Measurements from ENCODE around the gene ZFC3H1.

ZFC3H1 gene

DNA sequence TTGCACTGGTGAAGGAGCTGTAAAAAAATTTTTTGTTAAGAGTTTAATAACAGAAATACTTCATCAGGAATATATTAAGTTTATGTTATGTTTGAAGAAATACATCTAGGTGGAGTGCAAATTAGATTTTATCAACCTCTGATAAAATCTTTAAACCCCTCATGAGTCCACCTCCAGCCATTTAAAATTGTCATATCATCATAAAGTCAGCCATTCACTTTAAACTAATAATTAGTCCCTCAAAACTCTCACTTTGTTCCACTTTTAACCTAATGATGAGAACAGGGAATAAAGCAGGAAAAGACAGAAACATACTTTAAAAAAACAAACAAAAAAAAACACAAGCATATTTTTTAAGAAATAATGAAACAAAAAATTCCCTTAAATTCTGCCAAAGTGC is 25.1 kb downstream of the ZFC3H1 start:
- no peak for DNase-seq (ENCODE audit: low read depth)

DNA sequence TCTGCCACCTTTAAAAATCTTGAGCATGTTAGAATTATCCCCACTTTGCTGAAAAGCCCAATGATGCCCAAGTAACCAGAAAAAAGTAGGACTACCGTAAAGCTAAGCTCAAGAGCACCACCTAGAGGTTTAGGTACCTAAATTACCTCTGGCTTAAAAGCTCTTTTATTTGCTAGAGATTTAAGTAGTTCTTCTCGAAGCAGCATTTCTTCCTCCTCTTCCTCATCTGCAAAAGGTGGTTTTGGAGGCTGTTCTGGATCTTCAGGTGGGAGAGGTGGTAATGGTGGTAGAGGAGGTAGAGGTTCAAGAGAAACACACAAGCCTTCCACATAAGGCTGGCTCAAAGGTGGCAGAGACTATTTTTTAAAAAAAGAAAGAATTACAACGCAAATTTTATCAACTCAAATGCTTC is 26.9 kb downstream of the ZFC3H1 start:
- DNase-seq (ENCODE audit: low read depth), result no peak

DNA sequence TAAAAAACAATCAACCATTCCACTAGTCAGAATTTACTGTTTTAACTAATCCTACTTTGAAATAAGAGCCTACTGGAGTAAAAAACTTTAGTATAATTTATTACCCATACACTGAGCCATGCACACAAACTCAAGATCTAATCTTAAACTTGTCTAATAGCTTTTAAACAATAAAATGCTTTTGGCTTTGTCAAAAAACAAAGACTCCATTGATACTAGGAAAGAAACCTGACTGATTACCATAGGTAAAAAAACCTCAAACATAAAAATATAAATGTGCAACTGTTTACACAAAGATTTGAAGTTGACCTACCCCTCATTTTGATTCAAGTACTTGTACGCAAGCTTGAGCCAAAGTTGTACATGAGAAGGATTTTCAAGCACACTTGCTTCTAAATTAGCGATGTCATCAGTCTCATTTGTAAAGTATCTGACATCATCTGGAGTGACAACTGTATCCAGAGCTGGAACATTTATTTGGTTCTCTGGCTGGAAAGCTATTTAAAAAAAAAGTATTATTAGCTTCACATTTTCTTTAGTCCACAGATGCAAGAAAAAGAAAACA is 36.1 kb downstream of the ZFC3H1 start:
- no peak for DNase-seq (ENCODE audit: low read depth)

DNA sequence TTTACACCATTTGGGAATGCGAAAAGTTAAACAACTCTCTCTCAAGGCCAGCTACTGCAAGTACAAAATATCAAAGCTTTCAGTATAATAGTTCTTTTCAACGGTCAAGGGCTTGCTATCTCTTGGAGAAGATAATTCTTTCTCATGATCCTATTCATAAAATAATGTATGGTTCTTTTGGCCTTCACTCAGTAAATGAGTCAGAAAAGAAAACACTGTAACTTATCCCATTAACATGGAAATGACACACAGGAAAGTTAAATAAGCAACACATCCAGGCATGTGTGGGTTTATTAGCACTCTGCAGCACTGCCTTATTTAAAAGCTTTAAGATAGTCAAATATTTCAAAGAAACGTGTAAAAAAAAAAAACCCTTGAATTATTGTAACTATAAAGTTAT is 36.9 kb downstream of the ZFC3H1 start:
- no peak for DNase-seq (ENCODE audit: low read depth)

DNA sequence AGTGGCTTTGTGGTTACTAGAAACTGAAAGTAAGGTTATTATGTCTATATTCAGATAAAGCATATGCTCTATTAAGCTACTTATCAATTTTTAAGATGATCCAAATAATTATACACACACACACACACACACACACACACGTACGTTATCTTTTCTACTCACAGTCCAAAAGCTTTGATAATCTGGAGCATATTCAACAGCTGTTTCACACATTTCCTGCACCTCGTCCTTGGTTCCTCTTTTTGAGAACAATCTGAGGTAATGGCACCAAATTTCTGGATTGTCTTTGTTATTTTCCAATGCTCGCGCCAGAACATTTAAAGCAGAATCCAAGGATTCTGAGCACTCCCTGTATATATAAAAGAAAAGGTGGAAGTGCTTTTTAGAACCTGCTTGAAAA is 37.5 kb downstream of the ZFC3H1 start:
- no peak for DNase-seq (ENCODE audit: low read depth)

DNA sequence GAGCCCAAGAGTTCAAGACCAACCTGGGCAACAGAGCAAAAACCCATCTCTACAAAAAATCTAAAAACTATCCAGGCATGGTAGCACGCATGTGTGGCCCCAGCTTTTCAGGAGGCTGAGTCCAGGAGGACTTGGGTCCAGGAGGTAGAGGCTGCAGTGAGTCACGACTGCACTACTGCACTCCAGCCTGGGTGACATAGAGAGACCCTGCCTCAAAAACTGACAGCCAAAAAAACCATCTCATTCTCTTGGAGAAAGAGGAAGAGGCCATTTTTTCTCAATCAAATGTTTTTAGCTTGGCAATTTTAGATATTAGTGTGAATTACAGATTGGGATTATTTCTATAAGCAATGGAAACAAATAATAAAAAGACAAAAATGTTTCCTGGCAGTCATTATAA is 38.2 kb downstream of the ZFC3H1 start:
- DNase-seq (ENCODE audit: low read depth), result no peak

DNA sequence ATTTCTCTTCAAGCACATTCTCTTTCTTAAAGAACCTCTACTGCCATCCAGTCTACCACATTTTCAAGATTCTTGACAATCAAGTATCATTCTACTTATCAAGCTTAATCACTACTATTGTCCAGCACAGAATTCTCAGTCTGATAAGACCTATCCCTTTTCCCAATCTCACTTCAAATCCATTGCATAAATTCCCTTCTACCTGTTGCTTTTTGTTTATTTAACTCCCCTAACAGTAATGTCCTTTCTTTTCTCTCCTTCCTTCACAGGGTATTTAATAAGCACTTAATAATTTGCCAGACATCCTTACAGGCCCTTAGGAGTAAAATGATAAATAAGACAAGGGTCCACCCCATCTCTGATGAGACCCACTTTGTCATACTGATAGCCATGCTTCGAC is 41.7 kb downstream of the ZFC3H1 start:
- DNase-seq (ENCODE audit: low read depth), result no peak

DNA sequence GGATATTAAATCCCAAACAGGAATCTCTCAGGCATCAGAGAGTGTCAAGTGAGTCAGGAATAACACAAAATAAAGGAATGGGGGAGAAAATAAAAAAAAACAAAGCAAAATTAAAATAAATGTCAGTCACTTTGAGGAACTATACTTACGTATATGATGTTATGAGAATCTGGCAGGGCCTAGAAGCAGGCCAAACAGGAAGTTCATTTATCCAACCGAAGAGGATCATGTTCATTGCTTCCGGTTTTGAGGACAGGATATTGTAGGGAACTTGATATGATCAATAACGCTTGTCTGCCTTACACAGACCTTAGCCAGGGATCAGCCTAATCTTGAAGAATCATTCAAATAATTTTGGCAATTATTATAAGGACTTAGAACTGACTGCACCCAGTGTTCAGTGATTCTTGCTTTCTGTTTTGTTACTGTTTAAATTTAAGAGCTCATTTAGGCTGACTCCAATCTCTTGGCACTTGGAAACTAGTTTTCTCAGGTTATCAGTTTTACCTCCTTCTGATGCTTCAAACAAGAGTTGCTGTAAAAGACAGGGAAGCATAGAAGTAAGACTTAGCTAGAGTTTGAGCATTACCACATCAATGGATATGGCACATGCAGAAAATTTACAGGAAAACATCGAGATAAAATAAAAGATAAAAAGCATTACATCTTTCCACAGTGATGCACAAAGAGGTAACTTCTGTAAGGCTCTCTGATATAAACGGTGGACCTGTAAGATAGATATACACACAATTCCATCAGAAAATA is 53.4 kb downstream of the ZFC3H1 start:
- DNase-seq (ENCODE audit: low read depth), result no peak

DNA sequence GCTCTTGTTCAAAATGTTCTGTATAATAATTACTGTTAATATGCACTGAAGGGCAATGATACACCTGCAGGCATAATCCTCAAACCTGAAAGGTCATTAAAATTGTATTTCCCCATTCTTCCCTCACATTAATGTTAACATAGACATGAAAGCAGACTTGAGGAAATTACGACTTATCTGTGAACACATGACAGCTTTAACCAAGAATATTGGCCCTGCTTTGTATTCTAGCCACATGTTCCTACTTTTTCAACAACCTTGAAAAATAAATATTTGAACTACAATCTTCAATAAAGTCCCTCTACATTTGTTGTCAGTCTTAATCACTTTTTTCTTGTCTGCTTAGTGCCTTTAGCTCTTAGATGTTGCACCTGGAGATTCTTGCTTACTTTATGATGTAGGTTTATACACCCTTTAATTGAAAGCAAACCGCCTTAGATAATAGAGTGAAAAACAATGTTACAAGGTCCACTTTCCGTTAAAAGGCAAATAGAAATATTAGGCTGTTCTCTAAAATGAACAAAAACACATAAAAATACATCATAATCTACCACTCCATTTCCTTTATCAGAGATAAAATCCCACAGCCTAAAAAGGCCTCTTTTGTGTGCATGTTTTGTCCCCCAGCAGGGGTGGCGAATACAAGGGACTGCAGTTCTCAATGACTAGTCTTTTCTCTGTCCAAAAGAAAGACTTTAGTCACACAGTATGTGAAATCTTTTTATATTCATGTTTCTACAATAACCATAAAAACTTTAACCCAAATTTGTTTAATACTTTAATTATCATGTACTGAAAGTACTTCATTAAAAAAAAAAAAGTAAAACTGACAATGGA is 55.9 kb downstream of the ZFC3H1 start:
- DNase-seq (ENCODE audit: low read depth), result no peak

DNA sequence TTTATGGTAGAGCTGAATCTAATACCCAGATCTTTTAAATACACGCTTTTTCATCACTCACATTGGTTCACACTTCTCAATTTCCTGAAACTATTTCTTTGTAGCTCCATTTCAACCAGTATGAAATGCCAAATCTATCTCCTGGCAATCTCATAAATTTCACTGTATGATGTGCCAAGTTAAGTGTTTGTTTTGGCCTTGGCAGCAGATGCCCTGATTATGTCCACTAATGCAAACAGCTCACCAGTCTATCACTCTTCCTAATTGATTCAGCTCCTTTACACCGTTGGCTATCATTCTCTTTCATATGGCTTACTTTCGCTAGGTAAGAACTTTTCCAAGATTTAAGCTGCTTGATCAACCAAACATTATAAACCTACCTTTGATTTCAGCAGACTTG is 58.6 kb downstream of the ZFC3H1 start:
- no peak for DNase-seq (ENCODE audit: low read depth)

DNA sequence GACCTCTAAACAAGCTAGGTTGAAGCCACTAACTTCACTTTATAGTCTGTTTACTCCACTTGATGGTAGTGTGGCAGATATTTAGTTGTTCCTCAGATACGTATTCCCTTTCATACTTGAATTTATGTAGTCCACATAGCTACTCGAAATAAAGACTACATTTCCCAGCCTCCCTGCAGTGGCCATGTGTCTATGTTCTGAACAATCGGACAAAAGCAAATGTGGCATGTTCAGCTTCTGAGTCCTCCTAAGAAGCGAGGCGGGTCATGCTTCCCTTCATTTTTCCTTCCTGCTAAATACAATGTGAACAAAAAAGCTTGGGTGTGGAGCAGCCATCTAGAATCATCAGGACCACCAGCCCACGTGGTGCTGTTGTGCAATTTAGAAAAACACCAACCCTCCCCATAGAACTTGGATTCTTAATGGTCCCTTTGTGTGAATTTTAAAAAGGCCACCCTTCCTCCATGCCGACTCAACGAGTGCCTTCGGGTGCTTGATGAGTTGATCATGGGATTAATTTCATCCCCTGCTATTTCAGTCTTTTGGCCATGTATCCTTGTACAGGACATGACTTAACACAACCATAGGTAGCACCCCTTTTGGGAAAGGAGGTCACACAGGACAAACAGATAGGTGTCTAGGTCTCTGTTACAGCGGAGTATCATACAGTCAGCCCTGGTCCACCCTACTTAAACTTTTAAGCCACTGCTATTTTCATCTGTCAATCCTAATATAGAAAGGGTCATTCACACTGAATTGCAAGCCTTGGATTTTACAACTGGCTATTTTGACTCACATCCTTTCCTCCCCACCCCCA is 60.7 kb downstream of the ZFC3H1 start:
- DNase-seq (ENCODE audit: low read depth), result no peak

DNA sequence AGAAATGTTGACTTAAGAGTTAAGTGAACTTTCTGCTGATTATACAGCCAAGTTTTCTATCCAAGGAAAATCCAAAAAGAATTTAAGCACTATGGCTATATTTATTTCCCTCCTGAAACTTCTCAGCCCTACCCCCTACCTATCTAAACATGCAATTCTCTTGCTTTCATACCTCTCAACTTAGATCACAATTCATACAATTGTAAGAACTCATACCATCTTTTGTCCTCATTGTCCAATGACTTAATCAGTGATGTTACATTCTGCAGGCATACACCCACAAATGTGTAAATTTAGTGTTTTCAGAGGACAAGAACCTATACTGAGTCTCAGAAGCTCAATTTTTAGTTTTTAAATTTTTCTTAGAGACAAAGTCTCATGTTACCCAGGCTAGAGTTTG is 62.1 kb downstream of the ZFC3H1 start:
- DNase-seq (ENCODE audit: low read depth), result no peak

DNA sequence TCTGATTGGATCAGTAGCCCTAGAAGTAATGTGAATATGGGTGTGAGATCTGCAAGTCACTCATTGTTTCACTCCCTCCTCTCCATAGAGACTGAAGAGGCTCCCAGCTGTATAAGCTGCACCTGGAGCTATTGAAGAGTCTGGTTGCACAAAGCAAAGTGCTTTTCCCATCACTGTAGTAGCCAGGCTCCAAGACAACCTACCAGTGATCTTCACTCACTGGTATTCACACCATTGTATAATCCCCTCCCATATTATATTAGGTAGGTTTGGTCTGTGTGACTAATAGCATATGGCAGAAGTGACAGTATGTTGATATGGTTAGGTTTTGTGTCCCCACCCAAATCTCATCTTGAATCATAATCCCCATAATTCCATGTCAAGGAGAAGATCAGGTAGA is 64.4 kb downstream of the ZFC3H1 start:
- DNase-seq (ENCODE audit: low read depth), result no peak

DNA sequence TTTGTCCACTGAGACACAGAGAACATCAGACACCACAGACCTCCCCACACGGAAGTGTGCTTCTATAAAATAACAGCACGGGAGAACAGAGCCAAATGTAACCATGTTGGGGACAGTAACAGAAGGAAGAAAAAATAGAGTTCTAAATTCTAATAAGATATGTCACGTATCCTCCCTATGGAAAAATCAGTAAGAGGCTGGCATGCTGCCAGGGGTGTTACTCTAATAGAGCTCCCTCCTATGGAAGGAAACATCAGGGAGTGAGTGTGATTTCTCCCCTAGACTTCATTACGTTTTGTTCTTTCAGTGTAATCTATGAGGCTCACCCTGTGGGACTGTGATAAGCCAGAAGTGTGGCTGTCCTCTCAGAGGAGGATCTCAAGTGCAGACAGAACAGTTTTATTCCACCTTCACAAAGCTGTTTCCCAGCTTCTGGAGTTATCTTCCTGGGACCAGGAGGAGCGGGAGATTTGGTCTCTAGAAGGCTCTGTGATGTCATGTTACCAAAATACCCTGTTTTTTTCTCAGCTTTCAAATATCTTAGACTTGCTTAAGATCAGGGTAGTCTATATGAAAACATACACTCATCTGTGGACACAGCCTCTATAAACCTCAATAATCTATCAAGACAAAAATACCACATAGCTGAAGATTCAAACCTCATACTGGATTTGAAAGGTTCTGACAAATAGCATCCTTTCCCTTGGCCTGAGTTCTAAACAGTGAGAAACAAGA is 69.3 kb downstream of the ZFC3H1 start:
- no peak for DNase-seq (ENCODE audit: low read depth)

DNA sequence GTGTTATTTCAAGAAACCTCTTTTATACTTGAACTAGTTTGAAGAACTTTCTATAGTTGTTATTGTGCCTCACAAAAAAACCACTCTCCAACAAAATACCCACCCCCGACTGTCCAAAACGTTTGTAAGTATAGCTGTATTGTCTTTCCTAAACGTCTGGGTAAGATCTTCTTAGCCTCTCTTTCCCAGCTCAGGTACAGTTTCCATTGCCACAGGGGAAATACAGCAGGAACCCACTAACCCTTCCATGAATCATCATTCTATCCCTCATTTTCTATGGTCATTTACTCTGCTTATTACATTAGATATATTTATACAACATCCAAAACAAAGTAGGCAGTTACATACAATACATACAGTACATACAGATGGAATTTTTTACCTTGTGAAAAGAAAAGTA is 70.8 kb downstream of the ZFC3H1 start:
- DNase-seq (ENCODE audit: low read depth), result no peak

DNA sequence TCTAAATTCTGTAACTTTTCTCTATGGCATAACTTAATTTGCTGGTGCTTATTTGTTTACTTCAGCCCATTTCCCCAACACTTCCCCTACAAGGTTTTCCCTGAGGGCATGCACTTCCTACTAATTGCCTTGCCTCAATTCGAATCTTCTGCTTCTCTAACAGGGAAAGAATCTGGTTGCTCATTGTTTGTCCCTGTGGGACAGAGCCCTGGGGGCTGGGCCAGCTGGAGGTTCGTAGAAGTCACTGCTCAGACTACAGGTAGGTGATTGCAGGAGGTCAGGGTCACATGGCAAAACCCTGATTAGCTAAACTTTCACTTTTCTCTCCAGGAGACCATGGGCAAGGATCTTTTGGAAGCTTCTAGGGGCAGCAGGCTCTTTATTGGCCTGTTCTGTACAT is 72.0 kb downstream of the ZFC3H1 start:
- DNase-seq (ENCODE audit: low read depth), result no peak

DNA sequence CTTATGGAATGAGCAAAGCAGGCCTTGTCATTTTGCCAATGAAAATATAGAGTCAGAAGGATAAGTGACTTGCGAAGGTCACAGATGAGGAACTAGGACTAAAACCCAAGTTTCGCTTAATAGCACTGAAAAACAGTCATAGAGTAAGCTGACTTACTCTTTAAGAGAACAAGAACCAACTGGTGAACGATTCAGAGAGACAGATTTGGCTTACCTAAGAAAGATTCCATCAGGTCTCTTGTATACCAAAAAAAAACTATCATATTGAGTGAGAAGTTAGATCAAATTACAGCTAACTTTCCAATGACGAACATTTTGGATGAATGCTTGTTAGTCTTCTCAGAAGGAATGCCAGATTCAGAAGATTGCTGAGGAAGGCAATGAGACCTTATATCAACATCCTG is 74.2 kb downstream of the ZFC3H1 start:
- no peak for DNase-seq (ENCODE audit: low read depth)

DNA sequence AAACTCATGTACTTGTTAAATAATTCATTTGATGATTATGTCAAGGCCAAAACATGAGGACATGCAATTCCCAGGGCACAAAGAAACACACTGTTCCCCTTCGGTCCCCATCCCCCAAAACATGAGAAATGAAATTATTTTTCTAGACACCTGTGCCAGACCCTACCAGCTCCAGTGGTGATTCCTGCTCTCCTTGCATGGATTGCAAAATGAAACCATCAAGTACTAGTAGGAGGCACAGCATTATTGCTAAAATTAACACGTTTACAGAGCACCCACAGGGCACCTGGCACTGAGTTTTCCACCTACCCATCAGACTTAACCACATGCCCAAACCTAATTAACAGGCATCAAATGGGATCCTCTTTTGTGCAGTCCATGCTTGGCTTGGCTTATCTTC is 76.6 kb downstream of the ZFC3H1 start:
- no peak for DNase-seq (ENCODE audit: low read depth)

DNA sequence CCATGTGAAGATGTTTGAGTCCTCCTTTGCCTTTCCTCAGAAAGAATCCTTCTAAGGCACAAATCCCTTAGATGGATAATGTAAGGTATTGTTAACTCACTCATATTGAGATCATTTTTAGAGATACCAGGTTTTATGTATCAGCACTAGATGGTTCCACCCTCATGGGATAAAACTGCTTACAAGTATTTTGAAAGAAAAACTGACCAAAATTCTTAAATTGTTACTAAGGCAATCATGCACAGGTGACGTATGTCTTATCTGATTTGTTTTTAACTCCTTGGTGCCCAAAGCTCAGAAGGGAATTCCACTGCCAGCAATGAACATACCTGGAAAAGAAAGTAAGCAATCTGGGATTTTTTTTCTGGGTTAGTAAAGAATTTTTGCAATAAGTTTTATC is 78.4 kb downstream of the ZFC3H1 start:
- no peak for DNase-seq (ENCODE audit: low read depth)

DNA sequence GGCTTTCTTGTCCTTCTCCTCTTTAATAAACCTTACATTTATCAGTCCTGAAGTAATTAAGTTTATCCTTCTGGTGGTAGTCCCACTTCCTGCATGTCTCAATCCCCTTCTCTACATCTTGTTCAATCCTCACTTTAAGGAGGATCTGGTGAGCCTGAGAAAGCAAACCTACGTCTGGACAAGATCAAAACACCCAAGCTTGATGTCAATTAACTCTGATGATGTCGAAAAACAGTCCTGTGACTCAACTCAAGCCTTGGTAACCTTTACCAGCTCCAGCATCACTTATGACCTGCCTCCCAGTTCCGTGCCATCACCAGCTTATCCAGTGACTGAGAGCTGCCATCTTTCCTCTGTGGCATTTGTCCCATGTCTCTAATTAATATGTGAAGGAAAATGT is 79.3 kb downstream of the ZFC3H1 start:
- no peak for DNase-seq (ENCODE audit: low read depth)

DNA sequence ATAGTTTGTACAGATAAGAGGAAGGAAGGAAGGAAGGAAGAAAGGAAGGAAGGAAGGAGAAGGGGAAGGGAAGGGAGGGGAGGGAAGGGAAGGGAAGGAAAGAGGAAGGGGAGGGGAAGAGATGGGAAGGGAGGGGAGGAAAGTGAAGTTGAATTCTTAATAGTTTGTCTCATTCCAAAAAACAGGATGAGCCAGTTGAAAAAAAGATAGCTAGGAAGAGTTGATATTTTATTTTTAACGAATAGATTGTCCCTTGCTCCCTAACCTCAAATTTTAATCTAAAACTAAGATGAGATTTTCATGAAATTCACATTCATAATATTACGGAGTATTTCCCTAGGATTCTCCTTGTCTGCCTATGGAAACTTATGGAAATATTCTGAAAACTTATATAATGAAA is 80.7 kb downstream of the ZFC3H1 start:
- no peak for DNase-seq (ENCODE audit: low read depth)

DNA sequence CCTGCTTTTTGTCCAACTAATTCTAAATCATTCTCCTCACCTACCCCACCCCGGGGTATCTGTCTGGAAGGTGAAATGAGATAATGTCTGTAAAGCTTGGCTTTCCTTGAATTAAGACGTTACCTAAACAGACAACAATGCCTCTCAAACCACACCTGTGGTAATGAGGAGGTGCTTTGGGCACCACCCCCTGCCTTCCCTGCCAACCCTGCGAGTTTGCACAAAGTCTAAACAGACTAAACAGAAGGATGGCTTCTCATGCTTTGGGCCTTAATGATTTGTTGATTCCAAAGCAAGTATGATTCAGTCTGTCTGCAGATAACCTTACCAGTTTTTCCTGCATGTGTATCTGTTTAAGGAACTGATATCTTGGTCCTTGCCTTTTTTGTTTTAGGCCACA is 82.4 kb downstream of the ZFC3H1 start:
- no peak for DNase-seq (ENCODE audit: low read depth)
